Measurements from ENCODE around the gene ABCA7. TPM values are rescaled to one million over a fixed set of nuclear protein-coding genes. Genes with fewer than 3 reads are reported as not detected.

Gene ABCA7
- total RNA-seq, 1 donor from 2014 or later, result 16.3 TPM

DNA sequence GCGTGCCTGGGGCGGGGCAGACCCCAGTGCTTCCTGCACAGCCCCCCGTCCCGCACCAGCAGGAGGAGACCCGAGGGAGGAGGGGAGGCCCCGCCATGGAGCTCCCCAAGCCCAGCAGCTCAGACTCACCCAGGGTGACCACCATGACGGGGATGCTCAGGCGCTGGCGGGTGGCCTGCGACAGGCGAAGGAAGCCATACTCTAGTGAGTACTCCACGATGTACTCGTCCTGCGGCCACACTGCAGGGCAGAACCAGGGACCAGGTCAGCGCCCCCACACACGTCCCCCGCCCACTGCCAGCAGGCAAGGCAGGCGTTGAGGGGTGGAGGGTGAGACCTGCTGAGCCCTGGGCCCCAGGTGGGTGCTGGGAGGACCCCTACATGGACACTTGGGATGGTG lies 27.6 kb upstream of the ABCA7 start:
- Mint-ChIP-seq H3K36me3 (ENCODE audit: low read depth) (no peaks in the 10 kb centered on the region), H3K4me1 (peaks cover 12% of the 10 kb centered on the region), H3K9me3 (no peaks in the 10 kb centered on the region), H3K27ac (ENCODE audit: unreplicated experiment) (no peak overlapping the region), H3K4me3 (no peak overlapping the region), H3K27me3 (ENCODE audit: low read depth) (no peaks in the 10 kb centered on the region)
- no peak for DNase-seq (ENCODE audit: low read depth, low spot score)
- TF ChIP-seq, protein P1, sequence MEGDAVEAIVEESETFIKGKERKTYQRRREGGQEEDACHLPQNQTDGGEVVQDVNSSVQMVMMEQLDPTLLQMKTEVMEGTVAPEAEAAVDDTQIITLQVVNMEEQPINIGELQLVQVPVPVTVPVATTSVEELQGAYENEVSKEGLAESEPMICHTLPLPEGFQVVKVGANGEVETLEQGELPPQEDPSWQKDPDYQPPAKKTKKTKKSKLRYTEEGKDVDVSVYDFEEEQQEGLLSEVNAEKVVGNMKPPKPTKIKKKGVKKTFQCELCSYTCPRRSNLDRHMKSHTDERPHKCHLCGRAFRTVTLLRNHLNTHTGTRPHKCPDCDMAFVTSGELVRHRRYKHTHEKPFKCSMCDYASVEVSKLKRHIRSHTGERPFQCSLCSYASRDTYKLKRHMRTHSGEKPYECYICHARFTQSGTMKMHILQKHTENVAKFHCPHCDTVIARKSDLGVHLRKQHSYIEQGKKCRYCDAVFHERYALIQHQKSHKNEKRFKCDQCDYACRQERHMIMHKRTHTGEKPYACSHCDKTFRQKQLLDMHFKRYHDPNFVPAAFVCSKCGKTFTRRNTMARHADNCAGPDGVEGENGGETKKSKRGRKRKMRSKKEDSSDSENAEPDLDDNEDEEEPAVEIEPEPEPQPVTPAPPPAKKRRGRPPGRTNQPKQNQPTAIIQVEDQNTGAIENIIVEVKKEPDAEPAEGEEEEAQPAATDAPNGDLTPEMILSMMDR (conservative IDR thresholded peaks at IDR 0.05), result no peak

DNA sequence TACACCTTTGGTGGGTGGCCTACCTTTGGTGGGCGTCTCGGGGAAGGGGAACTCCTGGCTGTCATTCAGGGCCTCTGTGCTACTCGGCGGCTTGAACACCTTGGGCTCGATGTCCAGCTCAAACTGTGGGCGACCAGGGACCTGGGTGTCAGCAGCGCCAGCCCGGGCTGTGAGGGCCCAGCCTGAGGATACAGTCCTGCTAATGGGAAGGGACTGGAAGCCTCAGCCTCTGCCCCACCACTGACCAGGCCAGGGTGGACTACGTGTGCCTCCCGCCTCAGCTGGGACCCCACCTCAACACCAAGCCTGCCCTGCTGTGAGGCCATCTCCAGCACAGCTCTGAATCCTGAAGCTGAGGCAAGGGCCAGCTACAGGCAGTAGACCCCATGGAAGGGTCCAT lies 26.7 kb upstream of the ABCA7 start:
- H3K27ac Mint-ChIP-seq (ENCODE audit: unreplicated experiment), result no peak overlapping the region
- H3K4me3 Mint-ChIP-seq, result no peak overlapping the region
- no peaks in the 10 kb centered on the region for H3K36me3 Mint-ChIP-seq (ENCODE audit: low read depth)
- no peaks in the 10 kb centered on the region for H3K9me3 Mint-ChIP-seq
- TF ChIP-seq, protein P1 (conservative IDR thresholded peaks at IDR 0.05), result no peak
- H3K4me1 Mint-ChIP-seq, result peaks cover 18% of the 10 kb centered on the region
- no peaks in the 10 kb centered on the region for H3K27me3 Mint-ChIP-seq (ENCODE audit: low read depth)
- DNase-seq (ENCODE audit: low read depth, low spot score), result no peak

DNA sequence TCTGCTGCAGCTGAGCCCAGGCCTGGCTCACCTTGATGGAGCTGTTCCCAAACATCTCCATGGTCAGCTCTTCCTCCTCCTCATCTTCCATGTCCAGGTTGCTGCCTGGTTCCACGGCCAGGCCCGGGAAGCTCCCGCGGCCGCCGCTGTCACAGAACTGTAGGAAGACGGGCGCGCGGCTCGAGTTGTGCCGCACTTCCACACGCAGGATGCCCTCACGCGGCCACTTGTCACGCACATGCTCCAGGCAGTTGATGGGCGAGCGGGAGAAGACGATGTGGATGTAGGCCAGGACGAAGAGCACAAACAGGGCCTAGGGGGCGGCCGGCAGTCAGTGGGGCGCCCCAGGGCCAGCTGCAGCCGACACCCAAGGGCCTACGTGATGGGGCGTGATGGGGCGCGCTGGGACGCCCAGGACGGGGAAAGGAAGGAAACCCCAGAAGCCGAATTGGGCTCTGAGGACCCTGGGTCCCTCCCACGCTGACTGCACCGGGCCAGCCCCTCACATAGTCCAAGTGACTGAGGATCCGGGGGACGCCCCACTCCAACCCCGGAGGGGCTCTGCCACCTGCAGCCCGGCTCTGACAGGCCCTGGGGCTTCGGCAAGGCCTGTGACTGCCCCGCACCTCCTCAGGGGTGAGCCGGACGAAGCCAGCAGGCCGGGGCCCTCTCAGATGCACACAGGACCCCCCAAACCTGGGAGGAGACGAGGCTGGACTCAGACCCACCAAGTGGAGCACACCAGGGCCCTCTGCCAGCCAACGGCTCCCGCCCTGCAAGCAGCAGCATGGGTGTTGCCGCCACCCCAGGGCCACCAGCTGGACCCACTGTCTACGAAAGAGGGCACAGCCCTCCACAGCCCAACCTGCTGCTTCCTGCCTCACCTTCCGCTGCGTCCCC lies 25.5 kb upstream of the ABCA7 start:
- Mint-ChIP-seq H3K4me3 (no peak overlapping the region), H3K4me1 (peaks cover 18% of the 10 kb centered on the region), H3K9me3 (no peaks in the 10 kb centered on the region), H3K36me3 (ENCODE audit: low read depth) (no peaks in the 10 kb centered on the region), H3K27me3 (ENCODE audit: low read depth) (no peaks in the 10 kb centered on the region), H3K27ac (ENCODE audit: unreplicated experiment) (no peak overlapping the region)
- DNase-seq (ENCODE audit: low read depth, low spot score), result no peak
- TF ChIP-seq, protein P1 (conservative IDR thresholded peaks at IDR 0.05), result no peak

DNA sequence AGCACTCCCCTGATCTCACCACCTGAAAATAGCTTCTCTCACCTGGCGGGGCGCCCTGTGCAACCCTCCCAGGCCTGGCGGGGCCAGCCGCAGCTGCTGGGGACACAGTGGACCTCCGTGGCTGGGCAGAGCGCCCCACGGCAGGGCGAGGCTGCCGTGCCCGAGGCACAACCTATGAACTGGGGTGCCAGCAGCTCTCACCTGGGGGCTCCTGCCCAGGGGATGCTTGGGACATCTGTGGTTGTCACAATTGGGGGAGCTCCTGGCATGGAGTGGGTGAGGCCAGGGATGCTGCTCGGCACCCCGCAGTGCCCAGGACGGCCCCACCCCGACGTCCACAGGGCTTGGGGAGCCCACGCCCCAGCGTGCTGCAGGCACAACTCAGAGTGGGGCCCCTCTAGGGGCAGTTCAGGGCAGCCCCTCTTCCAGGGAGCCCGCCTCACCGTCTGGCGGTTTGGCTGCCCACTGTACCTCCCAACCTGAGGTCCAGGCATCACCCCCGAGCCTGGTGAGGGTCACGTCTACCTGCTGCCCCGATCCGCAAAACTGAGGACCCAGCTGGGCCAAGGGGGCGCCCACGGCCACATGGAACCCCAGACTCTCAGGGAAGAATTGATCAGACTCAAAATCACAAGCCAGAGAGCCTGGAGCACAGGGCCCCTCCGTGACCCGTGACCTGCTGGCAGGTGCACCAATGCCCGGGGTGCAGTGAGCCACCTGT lies 24.7 kb upstream of the ABCA7 start:
- H3K36me3 Mint-ChIP-seq (ENCODE audit: low read depth), result no peaks in the 10 kb centered on the region
- no peaks in the 10 kb centered on the region for H3K27me3 Mint-ChIP-seq (ENCODE audit: low read depth)
- no peak for DNase-seq (ENCODE audit: low read depth, low spot score)
- H3K9me3 Mint-ChIP-seq, result no peaks in the 10 kb centered on the region
- H3K27ac Mint-ChIP-seq (ENCODE audit: unreplicated experiment), result no peak overlapping the region
- TF ChIP-seq, protein P1 (conservative IDR thresholded peaks at IDR 0.05), result no peak
- H3K4me3 Mint-ChIP-seq, result peak overlapping the region; percentile 80
- H3K4me1 Mint-ChIP-seq, result peaks cover 24% of the 10 kb centered on the region

DNA sequence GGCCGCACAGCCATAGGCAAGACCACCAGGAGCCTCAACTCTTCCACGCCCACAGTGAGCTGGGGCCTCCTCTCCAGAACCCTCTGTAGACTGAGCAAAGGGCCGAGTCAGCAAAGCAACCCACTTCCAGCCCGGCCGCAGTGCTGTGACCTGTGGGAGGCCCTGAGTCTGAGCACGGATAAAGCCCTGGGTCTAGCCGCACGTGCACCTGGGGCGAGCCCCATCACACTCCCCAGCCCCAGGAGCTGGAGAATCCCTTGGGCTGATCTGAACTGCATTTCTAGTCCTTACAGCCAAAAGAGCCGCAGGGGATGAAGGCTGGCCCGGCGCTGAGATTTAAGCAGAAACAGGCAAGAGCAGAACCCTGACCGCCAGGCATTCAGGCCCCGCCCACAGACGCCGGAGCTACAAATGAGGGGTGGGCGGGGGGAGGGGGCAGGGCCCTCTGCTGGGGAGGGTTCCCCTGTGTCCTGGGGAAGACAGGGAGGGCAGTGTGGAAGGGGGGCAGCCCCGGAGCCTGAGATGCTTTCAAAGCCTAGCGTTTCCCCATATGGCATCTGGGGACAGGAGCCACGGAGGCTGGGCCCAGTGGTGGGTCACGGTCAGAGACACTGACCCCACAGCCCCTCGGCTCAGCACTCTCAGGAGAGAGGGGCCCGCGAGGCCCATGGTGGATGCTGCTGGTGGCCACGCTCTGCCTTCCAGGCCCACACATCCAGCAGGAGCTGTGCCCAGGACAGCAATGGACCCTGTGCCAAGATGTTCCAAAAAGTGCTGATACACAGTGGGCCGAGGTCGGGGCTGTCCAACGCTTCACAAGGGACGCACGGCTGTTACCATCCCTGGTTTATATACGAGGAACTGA lies 23.9 kb upstream of the ABCA7 start:
- H3K27ac Mint-ChIP-seq (ENCODE audit: unreplicated experiment), result no peak overlapping the region
- H3K36me3 Mint-ChIP-seq (ENCODE audit: low read depth), result no peaks in the 10 kb centered on the region
- no peaks in the 10 kb centered on the region for H3K27me3 Mint-ChIP-seq (ENCODE audit: low read depth)
- H3K4me3 Mint-ChIP-seq, result peak overlapping the region; percentile 84
- TF ChIP-seq, protein P1 (conservative IDR thresholded peaks at IDR 0.05), result no peak
- H3K4me1 Mint-ChIP-seq, result peaks cover 25% of the 10 kb centered on the region
- no peak for DNase-seq (ENCODE audit: low read depth, low spot score)
- no peaks in the 10 kb centered on the region for H3K9me3 Mint-ChIP-seq

All from neural crest cell (in vitro differentiated cells).